Measurements from ENCODE around the gene ADGRG3. TPM values are rescaled to one million over a fixed set of nuclear protein-coding genes. Genes with fewer than 3 reads are reported as not detected.

Gene ADGRG3
- total and polyA plus RNA-seq, 2 of the 13 experiments (the other 11 are each of a cell fraction or from before 2014, with no cell fraction given): 2.7 to 11.8 TPM

- no peak for TF ChIP-seq ZNF142 (CRISPR knock-in tag; IDR thresholded peaks at IDR 0.05)
- TF ChIP-seq CBFB (CRISPR knock-in tag; IDR thresholded peaks at IDR 0.05): no peak
- TF ChIP-seq GFI1 (CRISPR knock-in tag; IDR thresholded peaks at IDR 0.05; ENCODE audit: borderline replicate concordance): no peak
- TF ChIP-seq KDM3A (CRISPR knock-in tag; IDR thresholded peaks at IDR 0.05; ENCODE audit: low read depth): no peak
- TF ChIP-seq NCOA5 (CRISPR knock-in tag; IDR thresholded peaks at IDR 0.05): no peak
- TF ChIP-seq RAD51 (IDR thresholded peaks at IDR 0.05; ENCODE audit: borderline replicate concordance): no peak
- no peak for TF ChIP-seq STAT5B (CRISPR knock-in tag; IDR thresholded peaks at IDR 0.05)
- no peak for TF ChIP-seq KDM5A (IDR thresholded peaks at IDR 0.05; ENCODE audit: borderline replicate concordance, low read length)
- TF ChIP-seq ERF (CRISPR knock-in tag; IDR thresholded peaks at IDR 0.05): 0 out of 2 replicates have a peak, but pooled peaks have one; percentile 15
- TF ChIP-seq ZNF772 (CRISPR knock-in tag; IDR thresholded peaks at IDR 0.05): no peak
- no peak for TF ChIP-seq ZNF30 (CRISPR knock-in tag; IDR thresholded peaks at IDR 0.05)
- no peak for TF ChIP-seq BCLAF1 (IDR thresholded peaks at IDR 0.05)
- no peak for TF ChIP-seq NR1H2 (CRISPR knock-in tag; IDR thresholded peaks at IDR 0.05; ENCODE audit: borderline replicate concordance, low read depth)
- TF ChIP-seq ZBTB20 (CRISPR knock-in tag; IDR thresholded peaks at IDR 0.05; ENCODE audit: borderline replicate concordance, low read depth): no peak
- TF ChIP-seq RFX1 (IDR thresholded peaks at IDR 0.05): no peak
- TF ChIP-seq MED13 (CRISPR knock-in tag; IDR thresholded peaks at IDR 0.05): no peak
- no peak for TF ChIP-seq ZBTB34 (CRISPR knock-in tag; IDR thresholded peaks at IDR 0.05)
- no peak for TF ChIP-seq ZNF18 (CRISPR knock-in tag; IDR thresholded peaks at IDR 0.05; ENCODE audit: insufficient replicate concordance)
- no peak for TF ChIP-seq ZNF570 (CRISPR knock-in tag; IDR thresholded peaks at IDR 0.05; ENCODE audit: borderline replicate concordance)
Observed at GRCh38 chr16:57700781-57701551, 32.9 kb downstream of the ADGRG3 start (continued).

Measured in HepG2 (cell line).